ENCODE results near the gene MEIS2. TPM values are rescaled to one million over a fixed set of nuclear protein-coding genes. Genes with fewer than 3 reads are reported as not detected.

The MEIS2 gene
- total and polyA plus RNA-seq, 9 donors = 27.7 to 73.7 (median 47.7) TPM

- no peaks in the 10 kb centered on the region for H3K36me3 ChIP-seq
- intact Hi-C loops (cut with DNase I) = loop anchor here in 1 of 4 donors (10.0 kb wide), 2 partner anchors 219 to 249 kb away; partner anchors contain the start of gene MEIS2
- 86 to 97% (median 92%) methylated on average over 13 of the region's 13 CpGs for WGBS, 3 donors
- no peak for TF ChIP-seq EP300 (IDR thresholded peaks at IDR 0.05)
- no peak for TF ChIP-seq POLR2A (IDR thresholded peaks at IDR 0.05)
- TF ChIP-seq CTCF (IDR thresholded peaks at IDR 0.05) = no peak
- no peak for DNase-seq
- H3K4me1 ChIP-seq (ENCODE audit: insufficient read depth) = peaks cover 3% of the 10 kb centered on the region
- no peaks in the 10 kb centered on the region for H3K27me3 ChIP-seq
- H3K27ac ChIP-seq = no peak overlapping the region
- H3K4me3 ChIP-seq = no peak overlapping the region
- H3K9me3 ChIP-seq = no peaks in the 10 kb centered on the region
Observed at GRCh38 chr15:36886191-36886590, 214.2 kb downstream of the MEIS2 start.

DNA sequence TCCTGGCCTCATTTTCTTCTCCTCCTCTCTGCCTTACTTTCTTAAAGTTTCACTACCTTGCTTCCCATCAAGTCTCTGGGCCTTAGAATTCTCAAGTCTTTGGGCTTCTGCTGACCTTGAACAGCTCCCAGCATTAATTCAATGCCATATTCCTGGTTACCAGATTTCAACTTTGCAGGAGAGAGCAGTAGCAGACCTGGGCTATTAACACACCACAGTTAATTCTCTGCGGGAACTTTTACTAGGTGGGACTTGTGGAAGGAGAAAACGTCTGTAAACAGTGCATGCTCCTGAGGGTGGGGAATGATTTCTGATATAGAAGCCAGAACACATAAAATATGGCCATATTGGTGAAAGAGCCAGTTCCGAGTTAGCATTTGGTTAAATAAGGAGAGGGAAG is 214.6 kb downstream of the MEIS2 start:
- no peak for TF ChIP-seq EP300 (IDR thresholded peaks at IDR 0.05)
- no peak for TF ChIP-seq POLR2A (IDR thresholded peaks at IDR 0.05)
- TF ChIP-seq CTCF (IDR thresholded peaks at IDR 0.05) = no peak
- peaks cover 3% of the 10 kb centered on the region for H3K4me1 ChIP-seq (ENCODE audit: insufficient read depth)
- H3K27me3 ChIP-seq = no peaks in the 10 kb centered on the region
- no peak overlapping the region for H3K27ac ChIP-seq
- H3K9me3 ChIP-seq = no peaks in the 10 kb centered on the region
- H3K4me3 ChIP-seq = no peak overlapping the region
- intact Hi-C loops (cut with DNase I) = loop anchor here in 1 of 4 donors (10.0 kb wide), 2 partner anchors 219 to 249 kb away; partner anchors contain the start of gene MEIS2
- WGBS, 3 donors = 64 to 87% (median 86%) methylated on average over 3 of the region's 3 CpGs
- H3K36me3 ChIP-seq = no peaks in the 10 kb centered on the region
- no peak for DNase-seq

DNA sequence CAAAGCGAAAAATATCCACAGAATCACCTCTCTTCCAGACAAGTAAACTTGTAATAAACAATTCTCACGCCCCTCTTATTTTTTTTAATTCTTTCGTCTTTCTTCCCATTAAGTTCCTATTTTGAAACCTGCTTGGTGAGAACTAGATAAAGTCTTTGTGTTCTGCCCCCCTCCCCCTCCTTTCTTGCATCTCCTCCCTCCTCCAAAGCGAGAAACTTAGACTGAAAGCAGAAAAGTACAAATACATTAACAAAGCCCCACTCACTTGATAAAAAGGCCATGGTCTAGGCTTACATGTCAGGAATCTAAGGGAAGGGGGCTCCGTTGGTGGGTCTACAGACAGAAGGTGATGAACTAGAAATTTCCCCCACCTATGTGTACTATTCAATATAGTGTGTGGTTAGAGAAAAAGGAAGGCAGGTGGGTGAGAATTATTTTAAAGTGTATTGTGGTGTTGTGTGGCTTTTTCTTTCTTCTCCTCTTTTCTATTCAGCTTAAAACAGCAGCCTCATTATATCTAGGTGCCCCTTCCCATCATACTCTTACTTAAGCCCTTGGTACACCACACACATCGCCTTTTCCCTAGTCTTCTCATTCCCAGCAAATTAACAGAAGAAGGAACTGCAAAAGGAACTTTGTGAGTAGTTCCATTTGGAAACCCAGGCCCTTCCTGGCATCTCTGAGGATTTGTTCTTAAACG is 215.3 kb downstream of the MEIS2 start:
- TF ChIP-seq EP300 (IDR thresholded peaks at IDR 0.05) = no peak
- TF ChIP-seq CTCF (IDR thresholded peaks at IDR 0.05) = no peak
- no peak for TF ChIP-seq POLR2A (IDR thresholded peaks at IDR 0.05)
- no peak overlapping the region for H3K4me3 ChIP-seq
- intact Hi-C loops (cut with DNase I) = loop anchor here (5.0 to 10.0 kb wide), 5 partner anchors 220 to 252 kb away; partner anchors contain the start of gene MEIS2 (in 1 of the 4)
- WGBS, 3 donors = 79 to 90% (median 89%) methylated on average over 7 of the region's 7 CpGs
- H3K27ac ChIP-seq = no peak overlapping the region
- no peak for DNase-seq
- peaks cover 3% of the 10 kb centered on the region for H3K4me1 ChIP-seq (ENCODE audit: insufficient read depth)
- H3K9me3 ChIP-seq = no peaks in the 10 kb centered on the region
- no peaks in the 10 kb centered on the region for H3K27me3 ChIP-seq
- no peaks in the 10 kb centered on the region for H3K36me3 ChIP-seq

GRCh38 chr15:36884518-36884875 is 215.9 kb downstream of the MEIS2 start:
- Histone ChIP-seq H3K4me3 (peak overlapping the region; percentile 36), H3K36me3 (no peaks in the 10 kb centered on the region), H3K9me3 (no peaks in the 10 kb centered on the region), H3K4me1 (ENCODE audit: insufficient read depth) (peaks cover 3% of the 10 kb centered on the region), H3K27me3 (no peaks in the 10 kb centered on the region), H3K27ac (no peak overlapping the region)
- WGBS, 3 donors = 78 to 93% (median 82%) methylated on average over 3 of the region's 3 CpGs
- no peak for DNase-seq
- intact Hi-C loops (cut with DNase I) = loop anchor here (5.0 to 10.0 kb wide), 5 partner anchors 220 to 253 kb away; partner anchors contain the start of gene MEIS2 (in 1 of the 4)
- no peak for TF ChIP-seq POLR2A (IDR thresholded peaks at IDR 0.05)
- no peak for TF ChIP-seq EP300 (IDR thresholded peaks at IDR 0.05)
